NT2/D1 (cell line): ENCODE data around the gene RAB11FIP3.
A peak's percentile ranks its signal among the peaks of the same experiment; 100 is the strongest.

Experiments
- DNase-seq: peaks from one replicate; pipeline ENCODE4 v3.0.0-alpha.2; 2011; ENCODE audit warnings: low read depth, low spot score
- H3K27me3 ChIP-seq: 2 replicates; pipeline ENCODE4 v1.6.0; 2011; ENCODE audit warnings: mild to moderate bottlenecking; ENCODE audit not compliant: insufficient read length, insufficient read depth
- H3K36me3 ChIP-seq: 2 replicates; pipeline ENCODE4 v1.6.1; 2011; ENCODE audit warnings: mild to moderate bottlenecking, low read length, mixed read lengths; ENCODE audit not compliant: insufficient read depth, insufficient read length
- H3K4me1 ChIP-seq: 2 replicates; pipeline ENCODE4 v1.5.1; 2011; ENCODE audit not compliant: insufficient read depth, insufficient read length
- H3K4me3 ChIP-seq: 2 replicates; pipeline ENCODE4 v1.5.1; 2011; ENCODE audit warnings: low read depth; ENCODE audit not compliant: insufficient read length
- H3K9ac ChIP-seq: 2 replicates; pipeline ENCODE4 v1.6.0; 2011; ENCODE audit warnings: low read depth; ENCODE audit not compliant: insufficient read length
- H3K9me3 ChIP-seq: 2 replicates; pipeline ENCODE4 v1.5.1; 2011; ENCODE audit warnings: mild to moderate bottlenecking, low read length; ENCODE audit not compliant: insufficient read depth
- SUZ12 ChIP-seq: IDR thresholded peaks from 2 replicates; pipeline ENCODE4 v1.6.1; 2011; ENCODE audit not compliant: insufficient read length, insufficient read depth; ENCODE audit errors: extremely low read depth
- YY1 ChIP-seq: IDR thresholded peaks from 2 replicates; pipeline ENCODE4 v1.6.1; 2011; ENCODE audit not compliant: insufficient read length, insufficient read depth
- ZNF274 ChIP-seq: IDR thresholded peaks from 2 replicates; pipeline ENCODE4 v1.6.1; 2011; ENCODE audit warnings: mild to moderate bottlenecking, low read depth, low read length

Gene RAB11FIP3

GRCh38 chr16:513950-514349, 88.5 kb downstream of the RAB11FIP3 start:
- no peaks in the 10 kb centered on the region for H3K9me3 ChIP-seq
- no peaks in the 10 kb centered on the region for H3K27me3 ChIP-seq
- H3K4me1 ChIP-seq, result peaks cover 4% of the 10 kb centered on the region
- H3K36me3 ChIP-seq, result peaks cover 52% of the 10 kb centered on the region
- H3K9ac ChIP-seq, result peak overlapping the region; percentile 10
- H3K4me3 ChIP-seq, result no peak overlapping the region
- no peak for DNase-seq
- no peak for TF ChIP-seq SUZ12
- TF ChIP-seq YY1, result no peak
- TF ChIP-seq ZNF274, result no peak

- H3K9ac ChIP-seq, result no peak overlapping the region
Measured at GRCh38 chr16:515175-515938, 89.9 kb downstream of the RAB11FIP3 start.

DNA sequence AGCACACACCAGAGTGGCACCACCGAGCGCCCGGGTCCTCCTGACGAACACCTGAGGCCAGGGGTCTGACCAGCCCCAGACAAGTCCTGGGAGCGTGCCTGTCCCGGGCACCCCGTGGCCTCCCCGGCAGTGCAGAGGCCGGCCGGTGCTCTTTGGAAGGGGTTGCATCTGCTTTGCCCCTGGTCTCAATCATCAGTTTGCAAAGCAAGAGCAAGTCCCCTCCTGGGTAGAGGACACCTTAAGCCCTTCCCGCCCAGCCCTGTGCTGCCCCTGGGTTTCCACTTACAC, 90.4 kb downstream of the RAB11FIP3 start:
- H3K9ac ChIP-seq, result no peak overlapping the region
- H3K4me3 ChIP-seq, result no peak overlapping the region
- no peak for TF ChIP-seq ZNF274
- no peak for TF ChIP-seq SUZ12
- TF ChIP-seq YY1, result no peak
- no peaks in the 10 kb centered on the region for H3K9me3 ChIP-seq
- peaks cover 6% of the 10 kb centered on the region for H3K4me1 ChIP-seq
- no peaks in the 10 kb centered on the region for H3K27me3 ChIP-seq
- H3K36me3 ChIP-seq, result peaks cover 58% of the 10 kb centered on the region
- DNase-seq, result no peak

More at GRCh38 chr16:515175-515938, 89.9 kb downstream of the RAB11FIP3 start:
- H3K36me3 ChIP-seq, result peaks cover 56% of the 10 kb centered on the region
- H3K27me3 ChIP-seq, result no peaks in the 10 kb centered on the region
- H3K9me3 ChIP-seq, result no peaks in the 10 kb centered on the region
- H3K4me3 ChIP-seq, result no peak overlapping the region
- DNase-seq, result no peak
- TF ChIP-seq YY1, result no peak
- no peak for TF ChIP-seq SUZ12
- no peak for TF ChIP-seq ZNF274
- H3K4me1 ChIP-seq, result peaks cover 5% of the 10 kb centered on the region

DNA sequence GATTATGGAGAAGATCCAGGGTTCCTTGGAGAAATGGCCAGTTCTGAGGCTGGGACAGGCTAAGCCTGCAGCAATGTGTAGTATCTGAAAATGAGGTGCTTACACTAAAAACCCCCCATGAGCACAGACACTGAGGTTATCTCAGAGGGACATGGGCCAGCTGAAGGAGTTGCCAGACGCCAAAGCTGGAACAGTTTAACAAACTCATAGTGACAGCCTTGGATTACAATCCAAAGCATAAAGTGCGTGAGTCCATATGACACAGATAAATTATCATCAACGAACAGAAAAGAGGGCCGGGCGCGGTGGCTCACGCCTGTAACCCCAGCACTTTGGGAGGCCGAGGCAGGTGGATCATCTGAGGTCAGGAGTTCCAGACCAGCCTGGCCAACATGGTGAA, 90.9 kb downstream of the RAB11FIP3 start:
- Histone ChIP-seq H3K4me1 (peaks cover 10% of the 10 kb centered on the region), H3K36me3 (peaks cover 62% of the 10 kb centered on the region), H3K27me3 (no peaks in the 10 kb centered on the region), H3K9me3 (no peaks in the 10 kb centered on the region), H3K4me3 (no peak overlapping the region), H3K9ac (no peak overlapping the region)
- no peak for DNase-seq
- TF ChIP-seq SUZ12, result no peak
- no peak for TF ChIP-seq YY1
- TF ChIP-seq ZNF274, result no peak

DNA sequence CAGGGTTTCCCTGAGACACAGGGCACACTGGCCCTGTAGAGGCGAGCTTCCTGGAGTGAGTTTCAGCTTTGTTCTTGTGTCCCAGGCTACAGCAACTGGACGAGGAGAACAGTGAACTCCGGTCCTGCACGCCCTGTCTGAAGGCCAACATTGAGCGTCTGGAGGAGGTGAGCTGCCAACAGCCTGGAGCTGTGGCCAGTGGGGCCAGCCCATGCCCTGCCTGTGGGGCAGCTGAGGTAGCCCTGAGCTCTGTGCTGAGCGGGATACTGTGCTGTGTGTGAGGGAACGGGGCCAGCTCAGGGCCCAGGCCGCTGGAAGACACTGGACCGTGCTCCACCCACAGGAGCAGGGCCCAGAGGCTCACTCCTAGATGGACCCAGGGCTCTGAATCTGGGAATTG, 93.4 kb downstream of the RAB11FIP3 start:
- H3K9ac ChIP-seq, result no peak overlapping the region
- no peaks in the 10 kb centered on the region for H3K9me3 ChIP-seq
- H3K4me1 ChIP-seq, result peaks cover 18% of the 10 kb centered on the region
- no peak for DNase-seq
- TF ChIP-seq ZNF274 (no peak), SUZ12 (no peak), YY1 (no peak)
- no peaks in the 10 kb centered on the region for H3K27me3 ChIP-seq
- no peak overlapping the region for H3K4me3 ChIP-seq
- H3K36me3 ChIP-seq, result peaks cover 70% of the 10 kb centered on the region

GRCh38 chr16:519425-519824, 94.0 kb downstream of the RAB11FIP3 start:
- H3K27me3 ChIP-seq, result no peaks in the 10 kb centered on the region
- peaks cover 71% of the 10 kb centered on the region for H3K36me3 ChIP-seq
- H3K9ac ChIP-seq, result no peak overlapping the region
- H3K4me3 ChIP-seq, result no peak overlapping the region
- H3K4me1 ChIP-seq, result peaks cover 18% of the 10 kb centered on the region
- no peak for DNase-seq
- H3K9me3 ChIP-seq, result no peaks in the 10 kb centered on the region
- TF ChIP-seq ZNF274 (no peak), SUZ12 (no peak), YY1 (no peak)

DNA sequence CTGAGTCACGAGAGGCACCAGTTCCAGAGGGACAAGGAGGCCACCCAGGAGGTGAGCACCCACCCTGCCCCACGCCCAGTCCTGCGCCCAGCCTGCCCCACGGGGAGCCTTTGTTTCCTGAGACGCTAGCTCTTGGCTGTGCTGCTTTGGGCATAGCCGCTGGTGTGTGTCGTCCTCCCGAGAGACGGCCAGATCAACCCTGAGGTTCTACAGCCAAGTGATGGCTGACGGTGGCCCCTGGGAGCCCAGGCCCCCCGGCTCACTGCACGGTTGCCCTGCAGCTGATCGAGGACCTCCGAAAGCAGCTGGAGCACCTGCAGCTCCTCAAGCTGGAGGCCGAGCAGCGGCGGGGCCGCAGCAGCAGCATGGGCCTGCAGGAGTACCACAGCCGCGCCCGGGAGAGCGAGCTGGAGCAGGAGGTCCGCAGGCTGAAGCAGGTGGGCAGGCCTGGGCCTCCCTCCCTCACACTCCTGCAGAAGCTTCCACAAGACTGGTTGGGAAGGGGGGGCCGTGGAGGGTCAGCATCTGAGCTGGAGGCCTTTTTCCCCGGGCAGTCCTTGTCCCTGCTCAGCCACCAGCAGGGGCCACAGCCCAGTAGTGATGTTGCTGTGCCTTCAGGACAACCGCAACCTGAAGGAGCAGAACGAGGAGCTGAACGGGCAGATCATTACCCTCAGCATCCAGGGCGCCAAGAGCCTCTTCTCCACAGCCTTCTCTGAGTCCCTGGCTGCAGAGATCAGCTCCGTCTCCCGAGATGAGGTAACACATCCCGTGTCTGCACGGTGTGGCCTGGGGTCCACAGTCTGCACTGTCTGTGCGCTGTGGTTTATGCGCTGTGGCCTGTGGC, 94.6 kb downstream of the RAB11FIP3 start:
- Histone ChIP-seq H3K4me3 (no peak overlapping the region), H3K4me1 (peaks cover 20% of the 10 kb centered on the region), H3K9me3 (no peaks in the 10 kb centered on the region), H3K27me3 (no peaks in the 10 kb centered on the region), H3K36me3 (peaks cover 71% of the 10 kb centered on the region), H3K9ac (no peak overlapping the region)
- TF ChIP-seq YY1, result no peak
- no peak for TF ChIP-seq ZNF274
- TF ChIP-seq SUZ12, result no peak
- DNase-seq, result no peak
